HG03520 (cell line): ENCODE measurements around the gene GAS6.
"Not testable (repeated sequence)": the region's sequence is repeated elsewhere in the genome, so short reads cannot be mapped to it uniquely, and the experiment has no call there.

Source experiments
- ATAC-seq: cut with Tn5 transposase; IDR thresholded peaks from one replicate; pipeline ENCODE4 v1.9.1; 2021; ENCODE audit warnings: mild to moderate bottlenecking, moderate library complexity; ENCODE audit not compliant: unreplicated experiment

The GAS6 gene

DNA sequence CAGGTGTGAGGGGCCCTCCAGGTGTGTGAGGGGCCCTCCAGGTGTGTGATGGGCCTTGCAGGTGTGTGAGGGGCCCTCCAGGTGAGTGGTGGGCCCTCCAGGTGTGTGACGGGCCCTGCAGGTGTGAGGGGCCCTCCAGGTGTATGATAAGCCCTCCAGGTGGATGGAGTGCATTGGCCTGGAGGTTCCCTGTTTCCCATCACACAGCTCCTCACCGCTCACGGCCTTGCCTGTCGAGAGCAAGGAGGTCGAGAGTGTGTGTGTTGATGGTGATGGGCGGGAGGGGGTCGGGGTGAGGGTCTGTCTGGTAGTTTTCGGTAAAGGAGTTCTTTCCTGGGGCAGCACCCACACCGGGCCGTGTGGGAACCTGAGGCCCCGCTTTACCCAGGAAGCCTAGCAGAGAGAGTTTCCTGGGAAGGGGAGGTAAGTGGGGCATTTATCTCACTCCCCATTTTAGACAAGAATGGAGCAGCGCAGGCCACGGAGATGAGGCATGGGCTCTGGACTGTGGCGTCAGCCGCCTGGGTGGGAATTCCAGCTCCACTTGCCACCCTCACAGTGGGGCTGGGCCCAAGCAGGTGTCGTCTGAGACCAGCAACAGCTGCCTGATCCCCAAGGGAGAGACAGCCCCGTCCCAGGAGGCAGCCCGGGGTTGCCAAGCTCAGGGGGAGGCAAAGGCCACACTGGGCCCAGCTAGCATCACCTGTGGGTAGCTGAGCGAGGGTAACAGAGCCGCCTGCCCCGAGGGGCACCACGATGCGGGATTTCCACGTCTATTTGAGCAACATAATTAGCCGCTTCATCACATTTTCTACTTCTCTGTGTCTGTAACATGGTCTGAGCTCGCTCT, 10.9 kb upstream of the GAS6 start:
- ATAC-seq: no peak

- ATAC-seq: no peak
These were observed 10.3 kb upstream of the GAS6 start for GRCh38 chr13:113874177-113874576.

DNA sequence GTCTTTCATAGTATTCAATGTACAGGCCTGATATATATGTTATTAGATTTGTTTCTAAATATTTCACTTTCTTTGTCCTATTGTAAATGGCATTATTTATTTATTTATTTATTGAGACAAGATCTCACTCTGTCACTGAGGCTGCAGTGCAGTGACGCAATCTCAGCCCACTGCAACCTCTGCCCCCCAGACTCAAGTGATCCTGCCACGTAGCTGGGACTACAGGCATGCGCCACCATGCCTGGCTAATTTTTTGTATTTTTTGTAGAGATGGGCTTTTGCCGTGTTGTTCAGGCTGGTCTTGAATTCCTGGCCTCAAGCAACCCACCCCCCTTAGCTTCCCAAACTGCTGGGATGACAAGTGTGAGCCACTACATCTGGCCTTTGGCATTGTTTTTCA, 5.4 kb upstream of the GAS6 start:
- ATAC-seq: no peak

DNA sequence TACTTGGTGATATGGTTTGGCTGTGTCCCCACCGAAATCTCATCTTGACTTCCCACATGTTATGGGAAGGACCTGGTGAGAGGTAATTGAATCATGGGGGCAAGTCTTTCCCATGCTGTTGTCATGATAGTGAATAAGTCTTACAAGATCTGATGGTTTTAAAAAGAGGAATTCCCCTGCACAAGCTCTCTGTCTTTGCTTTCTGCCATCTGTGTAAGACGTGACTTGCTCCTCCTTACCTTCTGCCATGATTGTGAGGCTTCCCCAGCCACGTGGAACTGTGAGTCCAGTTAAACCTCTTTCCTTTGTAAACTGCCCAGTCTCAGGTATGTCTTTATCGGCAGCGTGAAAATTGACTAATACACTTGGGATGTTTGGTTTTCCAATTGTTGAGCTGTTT, 4.0 kb upstream of the GAS6 start:
- ATAC-seq: not testable (repeated sequence)

DNA sequence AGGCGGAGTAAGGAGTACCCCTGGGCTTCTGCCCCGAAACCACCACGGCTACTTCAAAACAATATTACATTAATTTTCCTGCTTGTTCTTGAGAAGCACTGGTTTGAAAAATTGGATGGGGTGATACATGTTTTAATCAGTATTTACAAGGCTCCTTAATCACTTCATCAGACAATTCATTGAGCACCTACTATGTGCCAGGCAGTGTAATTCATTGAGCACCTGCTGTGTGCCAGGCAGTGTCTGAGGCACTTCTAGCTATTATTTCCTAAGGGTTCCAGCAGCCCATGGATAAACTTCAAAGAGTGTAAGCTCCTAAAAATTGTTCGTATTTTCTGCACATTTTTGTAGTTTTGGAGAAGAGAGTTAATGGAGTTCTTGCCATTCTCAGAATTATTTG, 1.6 kb upstream of the GAS6 start:
- no peak for ATAC-seq

DNA sequence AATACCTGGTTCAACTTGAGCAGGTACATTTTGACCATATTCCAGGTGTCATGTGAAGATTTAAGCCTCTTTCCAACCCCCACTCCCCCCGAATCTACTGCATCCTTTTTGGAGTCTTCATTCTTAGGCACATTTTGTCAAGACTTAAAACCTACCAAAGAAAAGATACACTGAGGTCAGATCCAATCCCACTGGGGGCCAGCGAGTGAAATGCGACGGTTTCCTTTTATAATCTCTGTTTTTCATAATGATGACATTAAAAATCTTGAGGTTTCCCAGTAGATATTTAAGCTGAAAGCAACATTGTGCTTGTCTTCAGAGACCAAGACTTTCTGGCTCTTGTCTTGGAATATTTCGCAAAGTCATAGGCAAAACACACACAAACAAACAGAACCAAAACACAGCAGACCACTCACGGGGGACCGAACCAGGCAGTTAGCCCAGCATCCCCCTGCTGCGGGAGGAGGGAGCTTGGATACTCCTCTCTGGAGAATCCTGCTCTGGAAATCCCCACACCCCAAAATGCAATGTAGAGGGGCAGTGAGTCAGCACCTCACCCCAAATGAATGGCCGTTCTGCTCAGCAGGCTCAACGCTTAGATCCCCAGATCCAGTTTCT, 506 bp upstream of the GAS6 start:
- ATAC-seq: no peak

DNA sequence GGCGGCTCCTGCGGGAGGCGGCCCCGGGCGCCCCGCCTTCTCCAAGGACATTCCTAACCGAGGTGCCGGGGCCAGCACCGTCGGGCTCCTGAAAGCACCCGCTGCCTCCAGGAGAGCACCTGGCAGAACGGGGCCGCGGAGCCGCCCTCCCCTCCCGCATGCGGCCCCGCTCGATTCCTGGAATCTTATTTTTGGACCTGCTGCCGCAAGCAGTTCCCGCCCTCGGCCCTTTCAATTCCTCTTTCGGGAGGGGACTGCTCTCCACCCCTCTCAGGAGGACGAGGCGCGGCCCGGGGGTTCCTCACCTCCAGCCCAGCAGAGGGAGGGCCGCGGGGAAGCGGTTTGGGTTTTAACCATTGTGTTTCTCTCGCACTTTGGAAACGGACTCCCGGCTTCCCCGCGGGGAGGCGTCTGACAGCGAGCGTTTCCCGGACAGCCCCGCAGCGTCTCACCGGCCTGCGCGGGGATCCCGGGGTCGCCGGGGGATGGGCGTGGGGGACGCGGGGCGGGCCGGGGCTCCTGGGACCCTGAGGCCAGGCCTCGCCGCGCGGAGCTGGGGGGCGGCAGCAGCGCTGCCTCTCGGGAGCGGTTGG, 849 bp downstream of the GAS6 start:
- no peak for ATAC-seq

GRCh38 chr13:113862191-113862930, 1.5 kb downstream of the GAS6 start:
- no peak for ATAC-seq

GRCh38 chr13:113861433-113862030, 2.3 kb downstream of the GAS6 start:
- no peak for ATAC-seq

- ATAC-seq: no peak
These were observed 3.0 kb downstream of the GAS6 start for GRCh38 chr13:113860665-113861432.

- ATAC-seq: no peak
These were observed 3.7 kb downstream of the GAS6 start for GRCh38 chr13:113860051-113860664.

DNA sequence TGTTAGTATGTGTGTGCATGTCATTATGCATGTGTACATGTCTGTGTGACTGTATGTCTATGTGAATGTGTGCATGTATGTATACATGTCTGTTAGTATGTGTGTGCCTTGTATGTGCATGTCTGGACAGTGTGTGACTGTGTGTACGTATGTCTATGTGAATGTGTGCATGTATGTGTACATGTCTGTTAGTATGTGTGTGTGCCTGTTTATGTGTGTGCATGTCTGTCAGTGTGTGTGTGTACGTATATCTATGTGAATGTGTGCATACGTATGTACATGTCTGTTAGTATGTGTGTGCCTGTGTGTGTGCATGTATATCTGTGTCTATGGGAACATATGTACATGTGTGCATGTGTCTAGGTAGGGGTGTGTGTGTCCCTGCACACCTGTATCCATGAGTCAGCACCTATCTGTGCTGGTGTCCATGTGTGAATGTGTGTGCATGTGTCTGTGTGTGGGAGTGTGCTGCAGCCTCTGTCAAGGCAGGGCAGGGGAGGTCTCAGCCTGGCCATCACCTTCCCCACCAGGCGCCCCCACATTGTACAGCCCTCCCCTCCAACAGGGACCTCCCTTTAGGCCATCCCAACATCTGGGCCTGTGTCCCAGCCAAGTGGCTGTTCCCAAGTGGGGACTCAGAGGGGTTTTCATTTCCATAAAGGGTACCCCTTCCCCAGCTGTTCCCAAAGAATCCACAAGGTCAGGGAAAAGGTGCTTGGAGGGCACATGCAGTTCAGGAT, 4.4 kb downstream of the GAS6 start:
- ATAC-seq: no peak

DNA sequence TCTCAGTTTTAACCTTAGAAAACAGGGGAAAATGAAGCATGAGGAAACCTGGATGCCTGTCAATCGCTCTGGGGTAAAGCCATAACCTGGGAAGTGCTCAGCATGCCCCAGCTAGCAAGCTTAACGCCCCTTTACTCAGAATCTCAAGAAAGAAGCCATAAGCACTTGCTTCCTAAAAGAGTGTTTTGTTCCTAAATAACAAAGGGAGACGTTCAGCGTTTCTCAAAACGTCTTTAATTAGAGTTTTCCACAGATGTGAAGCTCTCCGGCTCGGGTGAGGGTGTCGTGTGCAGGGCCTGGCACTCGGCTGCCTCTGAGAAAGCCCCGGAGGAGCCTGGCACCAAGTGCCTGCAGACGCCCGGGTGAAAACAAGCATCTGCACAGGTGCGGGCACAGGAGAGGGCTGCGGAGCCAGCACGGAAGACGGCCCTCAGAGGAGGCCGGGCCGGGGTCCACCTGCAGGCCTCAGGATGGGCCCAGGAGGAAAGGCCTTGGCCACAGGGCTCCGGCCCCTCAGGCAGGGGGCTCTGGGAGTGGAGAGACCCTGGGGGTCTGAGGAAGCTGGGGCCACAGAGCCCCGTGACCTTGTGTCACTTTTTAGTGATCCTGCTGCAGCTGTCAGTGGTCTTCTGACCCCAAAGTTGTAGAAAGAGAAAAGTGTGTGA, 6.2 kb downstream of the GAS6 start:
- ATAC-seq: no peak

- ATAC-seq: no peak
These were observed 7.2 kb downstream of the GAS6 start for GRCh38 chr13:113856716-113857065.

DNA sequence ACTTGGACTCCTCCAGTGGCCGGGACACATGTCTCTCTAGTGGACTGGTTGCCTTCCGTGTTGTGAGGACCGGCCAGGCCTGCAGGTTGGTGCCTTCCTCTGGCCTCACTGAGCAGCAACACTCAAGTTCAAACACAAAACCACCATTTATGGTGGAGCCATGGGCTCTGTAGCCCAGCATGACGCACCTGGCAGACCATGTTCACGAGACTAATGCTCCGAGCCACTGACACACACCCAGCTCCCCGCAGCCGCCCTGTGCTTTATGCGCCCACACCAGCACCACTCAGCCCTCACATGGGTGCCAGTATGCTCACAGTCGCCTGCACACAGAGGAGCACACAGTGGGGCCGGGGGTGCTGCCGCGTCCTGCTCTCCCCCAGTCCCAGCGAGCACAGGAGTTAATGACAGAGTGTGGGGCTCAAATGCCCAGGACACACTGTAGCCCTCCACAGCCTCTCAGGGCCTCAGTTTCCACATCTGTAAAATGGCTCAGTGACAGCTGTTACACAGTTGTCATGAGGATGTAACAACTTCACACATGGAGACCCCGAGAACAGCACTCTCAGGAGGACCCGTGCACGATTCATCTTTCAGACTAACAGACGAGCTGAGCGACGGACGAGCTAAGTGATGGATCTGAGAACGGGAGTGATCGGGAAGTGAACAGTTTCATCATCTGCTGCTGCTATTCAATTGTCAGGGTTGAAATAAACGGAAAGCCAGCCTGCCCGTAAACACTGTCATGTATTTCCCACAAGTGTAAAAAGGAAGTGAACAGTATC, 7.8 kb downstream of the GAS6 start:
- no peak for ATAC-seq

DNA sequence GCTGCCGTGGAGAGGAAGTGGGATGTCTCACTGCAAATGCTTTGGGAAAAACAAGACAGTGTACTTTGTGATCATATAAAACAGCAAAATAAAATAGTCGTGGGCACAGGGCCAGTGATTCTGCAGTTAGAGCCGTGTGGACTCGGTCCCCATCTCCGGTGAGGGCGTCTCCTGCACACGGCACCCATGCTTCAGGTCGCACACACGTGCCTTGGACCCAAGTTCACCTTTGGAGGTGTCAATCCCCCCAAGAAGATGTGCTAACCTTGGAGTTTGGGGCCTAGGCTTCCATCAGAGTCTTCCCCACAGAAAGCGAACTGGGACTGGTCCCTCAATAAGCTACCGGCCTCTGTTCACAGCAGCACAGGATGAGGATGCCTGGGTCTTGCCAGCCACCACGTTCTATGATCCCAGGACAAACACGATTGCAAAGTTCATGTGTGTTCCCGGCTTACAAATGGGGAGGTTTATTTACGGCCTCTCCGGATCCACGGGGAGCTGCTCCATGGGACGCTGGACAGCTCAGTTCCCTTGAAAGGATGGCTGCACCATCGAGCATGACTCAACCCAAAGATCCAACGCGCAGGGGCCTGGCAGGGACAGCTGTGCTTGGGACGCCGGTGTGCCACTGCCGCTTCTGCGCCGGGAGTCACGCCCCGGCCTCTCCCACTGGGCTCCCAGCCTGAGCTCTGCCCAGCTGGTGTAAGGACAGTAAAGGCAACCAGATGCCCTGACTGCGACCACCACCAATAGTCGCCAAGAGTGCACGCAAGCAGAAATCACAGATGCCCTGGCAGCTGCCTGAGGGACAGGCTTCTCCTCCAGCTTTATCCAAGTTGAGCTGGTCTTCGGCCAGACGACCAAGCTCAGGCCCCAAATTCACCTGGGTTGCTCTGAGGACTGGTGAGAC, 8.6 kb downstream of the GAS6 start:
- no peak for ATAC-seq
